Endothelial cell of umbilical vein (primary cell): ENCODE data around the gene TP73. TPM values are rescaled to one million over a fixed set of nuclear protein-coding genes. Genes with fewer than 3 reads are reported as not detected.

Experiments
- BruUV-seq: library from RNA; stranded (reverse); fragments of 400-500 nt; replicated peaks from 2 replicates; lab custom pipeline; 2021; lab: Mats Ljungman, UMichigan
- CTCF ChIA-PET: fragments of 300-600, 350-600 bp; sonication (Branson Sonifier 250); formaldehyde crosslinking; loops from one replicate; lab custom pipeline; 2021; ENCODE audit warnings: antibody characterized with exemption, inconsistent platforms; lab: Charles Lee
- POLR2A ChIA-PET: fragments of 300-600, 350-600 bp; sonication (Branson Sonifier 250); formaldehyde crosslinking; loops from one replicate; lab custom pipeline; 2021; ENCODE audit warnings: antibody characterized with exemption, inconsistent platforms; lab: Charles Lee
- DNase-seq: peaks from one replicate; pipeline ENCODE4 v3.0.0-alpha.2; 2011; ENCODE audit warnings: low read depth, low spot score
- FAIRE-seq: peaks from 2 replicates; lab custom pipeline; 2011; peaks lifted over from hg19 to GRCh38; lab: Jason Lieb, UNC
- H2AFZ ChIP-seq: 2 replicates; pipeline ENCODE4 v1.6.0; 2012; ENCODE audit warnings: low read depth, low read length, control low read depth, inconsistent platforms
- H3K27ac ChIP-seq: 2 replicates; pipeline ENCODE4 v1.5.1; 2011; ENCODE audit warnings: low read depth, mild to moderate bottlenecking, control low read depth, low read length, moderate library complexity; ENCODE audit not compliant: insufficient read depth
- H3K27me3 ChIP-seq, 2 experiments: 2 replicates each; pipeline versions ENCODE4 v1.6.0 to v1.6.1; 2011; ENCODE audit warnings: low read length in 2 of 2, mixed read lengths in 1 of 2; ENCODE audit not compliant: control insufficient read depth in 2 of 2, insufficient read depth in 2 of 2
- H3K36me3 ChIP-seq, 2 experiments: 2 replicates in 1 of 2; 3 replicates in 1 of 2; pipeline ENCODE4 v1.5.1; 2011; ENCODE audit warnings: low read length in 2 of 2, mild to moderate bottlenecking in 1 of 2, moderate library complexity in 1 of 2; ENCODE audit not compliant: control insufficient read depth in 2 of 2, insufficient read depth in 2 of 2; ENCODE audit errors: extremely low read depth in 1 of 2
- H3K4me1 ChIP-seq: 3 replicates; pipeline ENCODE4 v1.5.1; 2011; ENCODE audit warnings: mild to moderate bottlenecking, low read length; ENCODE audit not compliant: control insufficient read depth, insufficient read depth; ENCODE audit errors: extremely low read depth
- H3K4me2 ChIP-seq: 2 replicates; pipeline ENCODE4 v1.6.1; 2011; ENCODE audit warnings: low read length, control low read depth, mixed read lengths; ENCODE audit not compliant: insufficient read depth
- H3K4me3 ChIP-seq, 3 experiments: fragments of 200-600 bp in 1 of 3; sonication (generic), shearing (Covaris generic) in 1 of 3; replicated peaks in 1 of 3; 2 replicates each; pipeline ENCODE4 v1.5.1; 2011 to 2016; ENCODE audit warnings: control low read depth in 3 of 3, low read length in 3 of 3, mild to moderate bottlenecking in 2 of 3, inconsistent platforms in 1 of 3, low read depth in 1 of 3, moderate library complexity in 1 of 3; ENCODE audit not compliant: insufficient read depth in 1 of 3
- H3K79me2 ChIP-seq: 2 replicates; pipeline ENCODE4 v1.6.0; 2012; ENCODE audit warnings: low read length, inconsistent platforms; ENCODE audit not compliant: control insufficient read depth, insufficient read depth
- H3K9ac ChIP-seq: replicated peaks from 2 replicates; pipeline ENCODE3; 2011; ENCODE audit warnings: low read length, control low read depth; ENCODE audit not compliant: insufficient read depth; ENCODE audit errors: extremely low read depth
- H3K9me1 ChIP-seq: replicated peaks from 3 replicates; pipeline ENCODE4 v1.6.0; 2011; ENCODE audit warnings: mild to moderate bottlenecking, low read length; ENCODE audit not compliant: control insufficient read depth, insufficient read depth; ENCODE audit errors: extremely low read depth
- H3K9me3 ChIP-seq: replicated peaks from 2 replicates; pipeline ENCODE4 v1.5.1; 2012; ENCODE audit warnings: low read length, inconsistent platforms; ENCODE audit not compliant: control insufficient read depth, insufficient read depth
- H4K20me1 ChIP-seq: replicated peaks from 2 replicates; pipeline ENCODE3; 2011; ENCODE audit warnings: mild to moderate bottlenecking, low read length; ENCODE audit not compliant: control insufficient read depth, insufficient read depth; ENCODE audit errors: extremely low read depth
- CTCF ChIP-seq, 2 donors: IDR thresholded peaks; 1 replicate in 1 of 2; 2 replicates in 1 of 2; pipeline ENCODE4 v1.5.1; 2011; ENCODE audit warnings: low read length in 2 of 2, mild to moderate bottlenecking in 2 of 2, moderate library complexity in 2 of 2, control low read depth in 1 of 2, inconsistent platforms in 1 of 2, low read depth in 1 of 2; ENCODE audit not compliant: insufficient read depth in 1 of 2; ENCODE audit errors: extremely low read depth in 1 of 2
- EZH2 ChIP-seq: IDR thresholded peaks from 2 replicates; pipeline ENCODE4 v1.6.1; 2012; ENCODE audit warnings: borderline replicate concordance, low read depth, mild to moderate bottlenecking, moderate library complexity, low read length, inconsistent platforms; ENCODE audit not compliant: severe bottlenecking
- FOS ChIP-seq: IDR thresholded peaks from 2 replicates; pipeline ENCODE4 v1.6.1; 2011; ENCODE audit warnings: mild to moderate bottlenecking, low read length, moderate library complexity, borderline replicate concordance; ENCODE audit not compliant: insufficient read depth
- GATA2 ChIP-seq: IDR thresholded peaks from 2 replicates; pipeline ENCODE4 v1.7.0; 2011; ENCODE audit warnings: low read depth, mild to moderate bottlenecking, moderate library complexity, mixed read lengths, low read length; ENCODE audit not compliant: insufficient read length, insufficient read depth
- JUN ChIP-seq: IDR thresholded peaks from 2 replicates; pipeline ENCODE4 v1.6.1; 2011; ENCODE audit warnings: borderline replicate concordance, low read depth; ENCODE audit not compliant: insufficient read length, insufficient read depth
- MAX ChIP-seq: IDR thresholded peaks from 2 replicates; pipeline ENCODE4 v1.6.1; 2011; ENCODE audit not compliant: insufficient read depth, insufficient read length
- MYC ChIP-seq: IDR thresholded peaks from one replicate; pipeline ENCODE4 v1.6.1; 2011; ENCODE audit warnings: mild to moderate bottlenecking, low read depth, low read length
- POLR2A ChIP-seq: IDR thresholded peaks from 2 replicates; pipeline ENCODE4 v1.6.1; 2012; ENCODE audit warnings: low read depth, mild to moderate bottlenecking, control low read depth, low read length
- POLR2AphosphoS5 ChIP-seq: IDR thresholded peaks from 2 replicates; pipeline ENCODE4 v1.6.1; 2012; ENCODE audit warnings: low read depth, mild to moderate bottlenecking, control low read depth, low read length, moderate library complexity; ENCODE audit not compliant: insufficient read depth
- dilution Hi-C: fragments of 300-500 bp; cut with MboI; formaldehyde crosslinking; loops from one replicate; pipeline ENCODE4 v1.15.0; 2019; ENCODE audit warnings: low sequenced_read_pairs; ENCODE audit not compliant: extremely low pct_ligation_motif_present
- intact Hi-C: fragments of 100-400 bp; cut with micrococcal nuclease; formaldehyde crosslinking; loops from one replicate; pipeline ENCODE4 v1.10.0; 2022
- polyA plus RNA-seq, 4 experiments: library from polyadenylated mRNA; depleted of rRNA in 3 of 4; stranded (reverse) in 3 of 4; unstranded in 1 of 4; fragments of >200 nt; gene quantifications; 2 replicates each; pipeline versions ENCODE4 v1.2.1 to v1.2.3, GENCODE V29; 2011 to 2012; ENCODE audit warnings: missing spikeins in 1 of 4
- total RNA-seq: library from RNA; stranded (reverse); gene quantifications from 2 replicates; pipeline ENCODE4 v1.2.3, GENCODE V29; 2021

Gene TP73
- total and polyA plus RNA-seq, 2 donors (not counting 3 experiments of a cell fraction or from before 2014, with no cell fraction given), result 0.03 to 0.15 TPM

GRCh38 chr1:3776231-3776961, 124.1 kb downstream of the TP73 start:
- no peaks in the 10 kb centered on the region for H3K79me2 ChIP-seq
- H4K20me1 ChIP-seq, result no peaks in the 10 kb centered on the region
- intact Hi-C loops (no loop called here), dilution Hi-C loops (no loop called here)
- TF ChIP-seq MAX, result no peak
- no peak for TF ChIP-seq MYC
- peaks cover 6% of the 10 kb centered on the region for H3K4me1 ChIP-seq
- H3K9ac ChIP-seq, result no peak overlapping the region
- H3K9me3 ChIP-seq, result no peaks in the 10 kb centered on the region
- CTCF ChIA-PET, result interaction anchor here (1.5 to 1.9 kb wide), 3 partner anchors 20 to 52 kb away, joined by 5 to 7 read pairs (median 5); partner anchors contain the start of gene LRRC47
- FAIRE-seq (no peak), DNase-seq (no peak)
- no peaks in the 10 kb centered on the region for H3K9me1 ChIP-seq
- H3K4me3 ChIP-seq, result no peak overlapping the region
- H3K27ac ChIP-seq, result no peak overlapping the region
- H3K27me3 ChIP-seq, result no peaks in the 10 kb centered on the region
- BruUV-seq, result no TSS peak
- H3K36me3 ChIP-seq, result peaks cover 3 to 19% of the 10 kb centered on the region in 2 experiments
- H3K4me2 ChIP-seq, result no peak overlapping the region
- POLR2A ChIA-PET, result no interaction called here
- no peak overlapping the region for H2AFZ ChIP-seq

- dilution Hi-C loops, result no loop called here
- Histone ChIP-seq H3K27me3 (no peaks in the 10 kb centered on the region), H4K20me1 (no peaks in the 10 kb centered on the region), H3K9ac (no peak overlapping the region), H3K9me1 (no peaks in the 10 kb centered on the region), H2AFZ (no peak overlapping the region), H3K9me3 (no peaks in the 10 kb centered on the region), H3K36me3 (peaks cover 3 to 23% of the 10 kb centered on the region in 2 experiments), H3K79me2 (no peaks in the 10 kb centered on the region), H3K27ac (no peak overlapping the region), H3K4me1 (no peaks in the 10 kb centered on the region), H3K4me2 (no peak overlapping the region), H3K4me3 (no peak overlapping the region)
- DNase-seq, result no peak
- no TSS peak for BruUV-seq
- ChIA-PET POLR2A (interaction anchor here (0.5 kb wide), 1 partner anchor 17 kb away, joined by 5 read pairs; no protein-coding TSS in a partner anchor), CTCF (interaction anchor here (1.6 kb wide), 1 partner anchor 52 kb away, joined by 5 read pairs; no protein-coding TSS in a partner anchor)
- intact Hi-C loops, result no loop called here
- FAIRE-seq, result no peak
- TF ChIP-seq JUN, result no peak
- no peak for TF ChIP-seq MYC
- TF ChIP-seq EZH2, result no peak
- TF ChIP-seq POLR2A, result no peak
- no peak for TF ChIP-seq GATA2
- TF ChIP-seq MAX, result no peak
- TF ChIP-seq CTCF (IDR thresholded peaks at IDR 0.05; ENCODE audit: extremely low read depth in 1 of 2, insufficient read depth in 1 of 2, low read depth in 1 of 2, low read length in 2 of 2), result no peak
- no peak for TF ChIP-seq FOS
- no peak for TF ChIP-seq POLR2AphosphoS5
Measured at GRCh38 chr1:3777078-3777547, 124.8 kb downstream of the TP73 start.
